Cardiac muscle cell (in vitro differentiated cells and primary cell): ENCODE results near the gene TM4SF20. TPM values are rescaled to one million over a fixed set of nuclear protein-coding genes. Genes with fewer than 3 reads are reported as not detected.

Experiments used
- DNase-seq, 2 donors: peaks; one replicate each; pipeline versions ENCODE4 v3.0.0 to v3.0.0-alpha.2; 2010 to 2017; ENCODE audit warnings: low read depth in 1 of 2, low spot score in 1 of 2
- H3K27ac ChIP-seq: fragments of 200-600 bp; sonication (generic); 2 replicates; pipeline ENCODE4 v1.5.1; 2016
- H3K27me3 ChIP-seq: fragments of 200-600 bp; sonication (generic); 2 replicates; pipeline ENCODE4 v1.6.0; 2016; ENCODE audit warnings: control low read depth
- H3K36me3 ChIP-seq: fragments of 200-600 bp; sonication (generic); 2 replicates; pipeline ENCODE4 v1.5.1; 2016; ENCODE audit warnings: control low read depth
- H3K4me1 ChIP-seq: fragments of 200-600 bp; sonication (generic); 2 replicates; pipeline ENCODE4 v1.8.1; 2017; ENCODE audit warnings: low read depth, mild to moderate bottlenecking, mixed run types
- H3K4me3 ChIP-seq: fragments of 200-600 bp; sonication (generic); 2 replicates; pipeline ENCODE4 v1.5.1; 2016; ENCODE audit warnings: mild to moderate bottlenecking
- H3K9me3 ChIP-seq: fragments of 200-600 bp; sonication (generic); 2 replicates; pipeline ENCODE4 v1.5.1; 2017; ENCODE audit warnings: low read depth, mild to moderate bottlenecking, control low read depth
- CTCF ChIP-seq: IDR thresholded peaks from 2 replicates; pipeline ENCODE4 v1.5.1; 2012; ENCODE audit warnings: low read depth, mild to moderate bottlenecking, low read length
- polyA plus RNA-seq: library from polyadenylated mRNA; unstranded; fragments of >200 nt; fragmentation: Nextera tagmentation; extraction: Ambion mirVana; gene quantifications from 2 replicates; pipeline ENCODE4 v1.2.1, GENCODE V29; 2016
- total RNA-seq: library from RNA; depleted of rRNA; stranded (reverse); fragments of >200 nt; gene quantifications from 2 replicates; pipeline ENCODE4 v1.2.3, GENCODE V29; 2016

The TM4SF20 gene
- total and polyA plus RNA-seq, 2 experiments from 2014 or later, result not detected

- no peak for TF ChIP-seq CTCF
- no peak overlapping the region for H3K27ac ChIP-seq
- no peaks in the 10 kb centered on the region for H3K27me3 ChIP-seq
- no peaks in the 10 kb centered on the region for H3K9me3 ChIP-seq
- no peak overlapping the region for H3K4me3 ChIP-seq
- no peak for DNase-seq
- H3K4me1 ChIP-seq, result no peaks in the 10 kb centered on the region
- H3K36me3 ChIP-seq, result peaks cover 6% of the 10 kb centered on the region
Measured at GRCh38 chr2:227347117-227347516, 32.0 kb downstream of the TM4SF20 start.

- Histone ChIP-seq H3K4me3 (no peak overlapping the region), H3K27me3 (no peaks in the 10 kb centered on the region), H3K9me3 (no peaks in the 10 kb centered on the region), H3K27ac (no peak overlapping the region), H3K4me1 (no peaks in the 10 kb centered on the region), H3K36me3 (peaks cover 28% of the 10 kb centered on the region)
- no peak for TF ChIP-seq CTCF
- DNase-seq, result no peak
Measured at GRCh38 chr2:227344231-227344630, 34.9 kb downstream of the TM4SF20 start.

GRCh38 chr2:227341553-227341952, 37.6 kb downstream of the TM4SF20 start:
- no peaks in the 10 kb centered on the region for H3K4me1 ChIP-seq
- no peaks in the 10 kb centered on the region for H3K27me3 ChIP-seq
- no peak for DNase-seq
- peaks cover 28% of the 10 kb centered on the region for H3K36me3 ChIP-seq
- no peak overlapping the region for H3K27ac ChIP-seq
- no peak for TF ChIP-seq CTCF
- no peaks in the 10 kb centered on the region for H3K9me3 ChIP-seq
- no peak overlapping the region for H3K4me3 ChIP-seq

- Histone ChIP-seq H3K36me3 (peaks cover 33% of the 10 kb centered on the region), H3K4me3 (no peak overlapping the region), H3K27me3 (no peaks in the 10 kb centered on the region), H3K9me3 (no peaks in the 10 kb centered on the region), H3K4me1 (no peaks in the 10 kb centered on the region), H3K27ac (no peak overlapping the region)
- DNase-seq, result no peak
- TF ChIP-seq CTCF, result no peak
Measured at GRCh38 chr2:227340106-227340505, 39.0 kb downstream of the TM4SF20 start.

- Histone ChIP-seq H3K4me1 (no peaks in the 10 kb centered on the region), H3K27me3 (no peaks in the 10 kb centered on the region), H3K9me3 (no peaks in the 10 kb centered on the region), H3K27ac (no peak overlapping the region), H3K4me3 (no peak overlapping the region), H3K36me3 (peaks cover 37% of the 10 kb centered on the region)
- TF ChIP-seq CTCF, result no peak
- DNase-seq, result no peak
Measured at GRCh38 chr2:227339098-227339599, 40.0 kb downstream of the TM4SF20 start.

GRCh38 chr2:227337442-227337841, 41.7 kb downstream of the TM4SF20 start:
- Histone ChIP-seq H3K4me1 (no peaks in the 10 kb centered on the region), H3K27me3 (no peaks in the 10 kb centered on the region), H3K4me3 (no peak overlapping the region), H3K9me3 (no peaks in the 10 kb centered on the region), H3K36me3 (peaks cover 51% of the 10 kb centered on the region), H3K27ac (no peak overlapping the region)
- DNase-seq, result no peak
- TF ChIP-seq CTCF, result no peak
